Astrocyte (in vitro differentiated cells and primary cell): ENCODE results near the gene EMX1.
A peak's percentile ranks its signal among the peaks of the same experiment; 100 is the strongest.

Experiments used
- CTCF ChIP-seq: IDR thresholded peaks from 2 replicates; pipeline ENCODE4 v1.5.1; 2011; ENCODE audit warnings: low read depth, mild to moderate bottlenecking, inconsistent platforms, low read length, moderate library complexity; ENCODE audit not compliant: insufficient read depth
- EZH2 ChIP-seq: IDR thresholded peaks from 2 replicates; pipeline ENCODE4 v1.6.1; 2012; ENCODE audit warnings: mild to moderate bottlenecking, low read length, inconsistent platforms; ENCODE audit not compliant: insufficient read depth

- TF ChIP-seq CTCF (no peak), EZH2 (peak; percentile 24)
Observed at GRCh38 chr2:72887032-72887739, 30.1 kb upstream of the EMX1 start, which contains the start of gene SPR.
